GM12878 (cell line): ENCODE data around the gene ARL15.

Source experiments
- CREB1 ChIP-seq: IDR thresholded peaks from 2 replicates; pipeline ENCODE4 v1.6.1; 2012; ENCODE audit warnings: low read depth, mild to moderate bottlenecking, inconsistent platforms
- CTCF ChIP-seq, 3 experiments: IDR thresholded peaks in 2 of 3; conservative IDR thresholded peaks in 1 of 3; 2 replicates each; pipeline ENCODE4 v1.5.1; 2011; ENCODE audit warnings: low read depth in 3 of 3, low read length in 3 of 3, mild to moderate bottlenecking in 3 of 3, control low read depth in 2 of 3, moderate library complexity in 2 of 3, inconsistent platforms in 1 of 3, mixed read lengths in 1 of 3; ENCODE audit not compliant: control insufficient read depth in 2 of 3, insufficient read depth in 1 of 3; ENCODE audit errors: extremely low read depth in 1 of 3
- EP300 ChIP-seq, 2 experiments: fragments of 150-350 bp in 1 of 2; IDR thresholded peaks; 2 replicates each; pipeline ENCODE4 v1.6.1; 2011 to 2012; ENCODE audit warnings: low read depth in 2 of 2, low read length in 2 of 2, borderline replicate concordance in 1 of 2, improper control_type of control experiment in 1 of 2, inconsistent platforms in 1 of 2; ENCODE audit not compliant: control insufficient read depth in 1 of 2
- FOS ChIP-seq: IDR thresholded peaks from 3 replicates; pipeline ENCODE4 v1.6.1; 2011; ENCODE audit warnings: borderline replicate concordance; ENCODE audit not compliant: insufficient read length; ENCODE audit errors: extremely low read depth
- FOXK2 ChIP-seq: fragments of 450-650 bp; IDR thresholded peaks from 2 replicates; pipeline ENCODE4 v1.6.1; 2017; ENCODE audit warnings: mild to moderate bottlenecking, moderate library complexity
- LARP7 ChIP-seq: fragments of 450-650 bp; IDR thresholded peaks from 2 replicates; pipeline ENCODE4 v1.6.1; 2017; ENCODE audit warnings: mild to moderate bottlenecking
- NFYB ChIP-seq: IDR thresholded peaks from 2 replicates; pipeline ENCODE4 v1.6.1; 2011; ENCODE audit warnings: low read depth, mild to moderate bottlenecking, low read length, improper control_type of control experiment, moderate library complexity; ENCODE audit not compliant: insufficient read depth
- NR2C1 ChIP-seq: fragments of 450-650 bp; IDR thresholded peaks from 2 replicates; pipeline ENCODE4 v1.6.1; 2017; ENCODE audit warnings: antibody characterized with exemption, mild to moderate bottlenecking, moderate library complexity
- PML ChIP-seq: IDR thresholded peaks from 2 replicates; pipeline ENCODE4 v1.6.1; 2012; ENCODE audit warnings: low read length, inconsistent platforms
- POLR2AphosphoS2 ChIP-seq: IDR thresholded peaks from 2 replicates; pipeline ENCODE4 v1.6.1; 2011; ENCODE audit warnings: low read depth, mild to moderate bottlenecking, low read length, improper control_type of control experiment, moderate library complexity
- RBBP5 ChIP-seq: fragments of 200-600 bp; sonication (generic); conservative IDR thresholded peaks from 2 replicates; pipeline ENCODE4 v1.6.1; 2016
- SREBF2 ChIP-seq: IDR thresholded peaks from 2 replicates; pipeline ENCODE4 v1.6.1; 2012; ENCODE audit warnings: mild to moderate bottlenecking, low read length
- YY1 ChIP-seq: IDR thresholded peaks from 2 replicates; pipeline ENCODE4 v1.6.1; 2011; ENCODE audit warnings: low read depth, mild to moderate bottlenecking, low read length
- TF ChIP-seq, protein P1 (sequence below): IDR thresholded peaks from 2 replicates; pipeline ENCODE4 v1.6.1; 2011; ENCODE audit warnings: low read depth, low read length, improper control_type of control experiment, borderline replicate concordance

- no peak for TF ChIP-seq CTCF (IDR thresholded peaks at IDR 0.05 in 2 of 3, conservative IDR thresholded peaks at IDR 0.05 in 1 of 3; ENCODE audit: control insufficient read depth in 2 of 3, extremely low read depth in 1 of 3, insufficient read depth in 1 of 3, low read depth in 3 of 3, low read length in 3 of 3)
- TF ChIP-seq FOS, result no peak
- TF ChIP-seq LARP7, result no peak
- no peak for TF ChIP-seq FOXK2
- no peak for TF ChIP-seq NFYB
- TF ChIP-seq NR2C1, result no peak
- no peak for TF ChIP-seq SREBF2
- TF ChIP-seq RBBP5, result no peak
- TF ChIP-seq, protein P1, sequence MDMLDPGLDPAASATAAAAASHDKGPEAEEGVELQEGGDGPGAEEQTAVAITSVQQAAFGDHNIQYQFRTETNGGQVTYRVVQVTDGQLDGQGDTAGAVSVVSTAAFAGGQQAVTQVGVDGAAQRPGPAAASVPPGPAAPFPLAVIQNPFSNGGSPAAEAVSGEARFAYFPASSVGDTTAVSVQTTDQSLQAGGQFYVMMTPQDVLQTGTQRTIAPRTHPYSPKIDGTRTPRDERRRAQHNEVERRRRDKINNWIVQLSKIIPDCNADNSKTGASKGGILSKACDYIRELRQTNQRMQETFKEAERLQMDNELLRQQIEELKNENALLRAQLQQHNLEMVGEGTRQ, result no peak
- no peak for TF ChIP-seq POLR2AphosphoS2
- TF ChIP-seq YY1, result no peak
- no peak for TF ChIP-seq CREB1
- TF ChIP-seq PML, result no peak
- TF ChIP-seq EP300 (IDR thresholded peaks at IDR 0.05; ENCODE audit: borderline replicate concordance in 1 of 2, control insufficient read depth in 1 of 2, low read depth in 2 of 2, low read length in 2 of 2), result no peak
Measured at GRCh38 chr5:53971131-53971530, 339.2 kb downstream of the ARL15 start.
